ENCODE results near the gene XPNPEP2.

The XPNPEP2 gene, protein sequence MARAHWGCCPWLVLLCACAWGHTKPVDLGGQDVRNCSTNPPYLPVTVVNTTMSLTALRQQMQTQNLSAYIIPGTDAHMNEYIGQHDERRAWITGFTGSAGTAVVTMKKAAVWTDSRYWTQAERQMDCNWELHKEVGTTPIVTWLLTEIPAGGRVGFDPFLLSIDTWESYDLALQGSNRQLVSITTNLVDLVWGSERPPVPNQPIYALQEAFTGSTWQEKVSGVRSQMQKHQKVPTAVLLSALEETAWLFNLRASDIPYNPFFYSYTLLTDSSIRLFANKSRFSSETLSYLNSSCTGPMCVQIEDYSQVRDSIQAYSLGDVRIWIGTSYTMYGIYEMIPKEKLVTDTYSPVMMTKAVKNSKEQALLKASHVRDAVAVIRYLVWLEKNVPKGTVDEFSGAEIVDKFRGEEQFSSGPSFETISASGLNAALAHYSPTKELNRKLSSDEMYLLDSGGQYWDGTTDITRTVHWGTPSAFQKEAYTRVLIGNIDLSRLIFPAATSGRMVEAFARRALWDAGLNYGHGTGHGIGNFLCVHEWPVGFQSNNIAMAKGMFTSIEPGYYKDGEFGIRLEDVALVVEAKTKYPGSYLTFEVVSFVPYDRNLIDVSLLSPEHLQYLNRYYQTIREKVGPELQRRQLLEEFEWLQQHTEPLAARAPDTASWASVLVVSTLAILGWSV

GRCh38 chrX:129738466-129739308 is at the start of gene XPNPEP2:
Gene XPNPEP2 (plus strand): TSS chrX:129738979. CDS start chrX:129739214, 235 bp downstream.
- DNase-seq (ENCODE audit: low read depth in 4 of 4, low spot score in 1 of 4) = no peak

DNA sequence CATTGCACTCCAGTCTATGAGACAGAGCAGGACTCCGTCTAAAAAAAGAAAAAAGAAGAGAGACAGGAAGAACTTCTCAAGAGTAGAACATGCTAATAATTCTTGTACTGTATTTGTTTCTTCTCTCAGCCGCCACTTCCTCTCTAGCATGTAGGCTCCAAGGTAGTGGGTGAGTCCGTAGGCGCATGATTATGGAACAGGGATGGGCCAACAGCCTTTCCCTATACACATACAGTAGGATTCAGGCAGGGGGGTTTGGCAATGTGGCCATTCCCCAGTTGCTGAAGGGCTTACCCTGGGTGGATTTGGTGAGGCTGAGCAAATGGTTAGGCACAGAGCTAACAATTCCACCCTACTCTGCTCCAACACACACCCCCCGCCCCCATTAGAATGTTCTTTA is 49.0 kb upstream of the XPNPEP2 start:
- DNase-seq (ENCODE audit: low read depth in 4 of 4, low spot score in 1 of 4) = no peak

- DNase-seq (ENCODE audit: low read depth in 4 of 4, low spot score in 1 of 4) = no peak
Observed at GRCh38 chrX:129690435-129690834, 48.3 kb upstream of the XPNPEP2 start.

GRCh38 chrX:129693354-129693753 is 45.4 kb upstream of the XPNPEP2 start:
- DNase-seq (ENCODE audit: low read depth in 4 of 4, low spot score in 1 of 4) = no peak

- DNase-seq (ENCODE audit: low read depth in 4 of 4, low spot score in 1 of 4) = no peak
Observed at GRCh38 chrX:129694805-129695204, 44.0 kb upstream of the XPNPEP2 start.

DNA sequence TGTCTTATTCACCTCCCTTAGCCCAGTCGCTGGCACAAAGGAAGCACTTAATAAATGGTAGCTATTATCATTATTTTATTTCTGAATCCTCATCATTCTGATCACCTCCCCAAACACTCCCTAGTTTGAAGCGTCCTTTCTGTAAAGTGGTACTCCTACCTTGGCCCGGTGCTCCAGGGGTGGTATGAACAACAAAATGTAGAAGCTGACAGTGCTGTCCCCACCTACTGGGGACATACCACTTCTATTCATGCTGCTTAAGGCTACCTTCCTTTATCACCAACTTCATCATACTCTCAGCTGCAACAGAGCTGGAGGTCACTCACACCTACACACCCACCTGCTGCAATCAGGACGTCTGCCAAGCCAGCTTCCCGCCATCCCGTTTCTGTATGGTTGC is 43.2 kb upstream of the XPNPEP2 start:
- no peak for DNase-seq (ENCODE audit: low read depth in 4 of 4, low spot score in 1 of 4)

DNA sequence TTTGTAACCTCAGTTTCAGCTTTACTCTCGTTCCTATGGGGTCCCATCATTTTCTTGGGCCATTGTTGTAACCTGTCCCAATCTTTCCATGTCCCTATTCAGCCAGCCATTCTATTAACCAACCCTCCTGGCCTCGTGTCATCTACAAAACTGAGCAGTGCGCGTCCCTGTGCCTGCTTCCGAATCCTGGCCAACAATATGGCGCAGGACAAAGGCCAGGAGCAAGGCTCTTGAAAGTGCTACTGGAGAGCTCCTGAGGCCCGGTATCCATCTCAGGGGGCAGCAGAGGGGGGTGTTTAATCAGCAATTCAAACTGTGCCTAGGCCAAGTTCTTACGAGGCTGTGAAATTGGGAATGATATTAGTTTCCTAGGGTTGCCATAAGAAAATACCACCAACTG is 42.8 kb upstream of the XPNPEP2 start:
- DNase-seq (ENCODE audit: low read depth in 4 of 4, low spot score in 1 of 4) = no peak

- no peak for DNase-seq (ENCODE audit: low read depth in 4 of 4, low spot score in 1 of 4)
Observed at GRCh38 chrX:129696463-129697155, 42.2 kb upstream of the XPNPEP2 start.

DNA sequence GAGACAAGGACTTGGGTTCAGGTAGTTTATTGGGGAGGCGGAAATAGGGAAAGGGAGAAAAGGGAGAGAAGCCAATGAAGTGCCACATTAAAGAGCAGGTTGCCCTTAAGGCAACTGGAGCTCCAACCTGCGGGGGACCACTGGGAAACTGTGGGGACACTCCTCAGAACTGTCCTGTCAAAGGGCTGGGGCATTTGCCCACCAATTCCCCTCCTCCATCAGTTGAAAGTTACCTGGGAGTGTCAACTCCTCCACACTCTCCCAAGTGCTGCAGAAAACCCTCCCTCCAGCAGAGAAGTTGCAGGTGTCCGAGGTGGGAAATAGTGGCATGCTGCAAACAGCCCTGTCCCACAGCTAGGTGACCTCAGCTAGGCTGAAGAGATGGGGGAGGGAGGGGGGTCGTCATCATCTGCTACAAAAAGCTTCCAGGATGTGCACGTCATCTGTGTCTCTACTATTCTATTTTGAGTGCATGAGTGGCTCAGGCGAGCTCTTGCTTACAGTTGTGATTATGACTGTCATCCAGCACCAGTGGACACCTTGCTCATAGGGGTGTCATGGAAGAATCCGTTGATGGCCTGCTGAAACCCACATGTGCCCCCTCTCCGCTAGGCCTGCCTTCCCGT is 41.5 kb upstream of the XPNPEP2 start:
- DNase-seq (ENCODE audit: low read depth in 4 of 4, low spot score in 1 of 4) = no peak

DNA sequence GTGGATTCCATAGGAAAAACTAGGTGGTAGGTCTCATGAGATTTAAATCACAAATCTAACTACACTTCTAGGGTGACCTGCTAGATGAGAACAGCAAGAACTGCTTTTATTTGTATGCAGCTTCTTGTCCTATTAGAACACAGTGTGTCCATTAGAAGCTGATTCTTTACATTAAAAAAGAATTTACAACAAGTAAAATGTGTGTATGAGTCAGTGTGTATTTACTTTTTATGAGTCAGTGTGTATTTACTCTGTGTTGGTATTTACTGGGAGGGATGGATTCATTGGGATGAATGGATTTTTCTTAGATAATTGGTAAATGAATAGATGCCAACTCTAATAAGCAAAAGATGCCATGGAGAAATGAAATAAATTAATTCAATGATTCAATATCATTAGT is 40.6 kb upstream of the XPNPEP2 start:
- no peak for DNase-seq (ENCODE audit: low read depth in 4 of 4, low spot score in 1 of 4)

DNA sequence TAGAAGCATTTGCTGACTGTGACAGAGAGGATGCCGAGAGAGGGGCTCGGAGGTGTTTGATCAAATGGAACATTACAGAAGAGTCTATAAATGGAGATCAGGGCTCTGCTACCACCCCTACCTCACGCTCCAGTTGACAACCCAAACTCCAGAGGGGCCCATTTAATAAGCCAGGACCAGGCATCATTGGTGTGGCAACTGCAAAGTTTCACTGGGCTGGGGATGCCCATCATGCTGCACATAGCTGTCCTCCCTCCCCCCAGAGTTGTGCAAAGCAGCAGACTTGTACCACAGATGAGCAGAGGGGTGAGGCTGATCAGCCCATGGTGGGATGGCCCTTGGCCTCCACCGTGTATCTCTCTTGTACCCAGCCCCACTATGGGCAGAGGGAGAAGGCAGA is 38.2 kb upstream of the XPNPEP2 start:
- no peak for DNase-seq (ENCODE audit: low read depth in 4 of 4, low spot score in 1 of 4)

DNA sequence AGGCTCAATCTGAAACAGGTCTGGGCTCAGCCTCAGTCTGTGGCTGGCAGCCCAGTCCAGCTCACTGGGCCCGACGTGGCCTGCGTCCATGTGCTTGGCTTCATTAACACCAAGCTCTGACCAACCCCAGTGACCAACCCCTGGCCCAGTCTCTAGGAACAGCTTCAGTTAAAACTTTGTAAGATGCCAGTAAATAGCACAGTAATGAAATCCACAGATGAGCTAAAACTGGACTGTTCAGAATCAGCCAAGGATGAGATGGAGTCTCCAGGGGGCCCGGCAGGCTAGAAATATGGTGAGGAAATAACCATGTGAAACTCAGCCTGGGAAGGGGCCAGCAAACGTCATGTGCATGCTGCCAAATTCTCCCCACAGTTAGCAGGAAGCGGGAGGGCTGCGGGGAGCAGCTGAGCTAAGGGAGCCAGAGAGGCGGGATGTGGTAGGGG is 37.1 kb upstream of the XPNPEP2 start:
- no peak for DNase-seq (ENCODE audit: low read depth in 4 of 4, low spot score in 1 of 4)

DNA sequence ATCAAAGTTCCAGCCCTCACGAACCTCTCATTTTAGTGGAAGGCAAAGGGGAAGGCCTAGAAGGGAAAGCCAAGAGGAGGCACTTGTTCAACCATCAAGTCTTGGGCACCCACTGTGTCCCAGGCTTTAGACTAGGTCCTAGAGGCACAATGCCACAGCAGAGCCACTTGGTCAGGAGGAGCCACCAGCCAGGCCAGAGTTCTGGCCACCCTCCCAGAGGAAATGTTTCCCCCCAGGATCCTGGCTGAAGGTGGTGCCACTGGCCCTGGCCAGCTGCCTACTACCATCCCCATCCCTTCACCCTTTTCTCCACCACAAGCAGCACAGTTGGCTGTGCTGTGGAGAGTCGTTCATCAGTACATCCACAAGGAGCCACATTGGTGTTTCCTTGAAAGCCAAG is 34.3 kb upstream of the XPNPEP2 start:
- no peak for DNase-seq (ENCODE audit: low read depth in 4 of 4, low spot score in 1 of 4)

GRCh38 chrX:129705377-129705925 is 33.3 kb upstream of the XPNPEP2 start:
- DNase-seq (ENCODE audit: low read depth in 4 of 4, low spot score in 1 of 4) = no peak

- DNase-seq (ENCODE audit: low read depth in 4 of 4, low spot score in 1 of 4) = no peak
Observed at GRCh38 chrX:129705988-129706387, 32.8 kb upstream of the XPNPEP2 start.

GRCh38 chrX:129706400-129707072 is 32.2 kb upstream of the XPNPEP2 start:
- no peak for DNase-seq (ENCODE audit: low read depth in 4 of 4, low spot score in 1 of 4)

GRCh38 chrX:129714581-129714980 is 24.2 kb upstream of the XPNPEP2 start:
- no peak for DNase-seq (ENCODE audit: low read depth in 4 of 4, low spot score in 1 of 4)

DNA sequence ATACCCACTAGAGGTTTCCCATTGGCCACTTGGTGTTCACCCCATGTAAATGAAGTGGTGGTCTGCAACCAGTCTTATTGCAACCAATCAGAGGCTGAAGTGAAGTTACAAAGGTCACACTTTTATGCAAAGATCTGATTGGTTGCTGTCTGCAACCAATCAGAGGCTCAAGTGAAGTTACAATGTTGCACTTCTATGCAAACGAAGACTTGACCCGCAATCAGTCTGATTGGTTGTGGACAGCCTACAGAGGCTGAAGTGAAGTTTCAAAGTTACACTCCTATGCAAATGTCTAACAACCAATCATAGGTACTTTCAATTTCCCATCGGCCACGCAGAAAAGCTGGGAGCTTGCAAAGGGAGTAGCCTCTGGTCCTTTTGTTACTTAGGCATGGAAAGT is 22.3 kb upstream of the XPNPEP2 start:
- DNase-seq (ENCODE audit: low read depth in 4 of 4, low spot score in 1 of 4) = no peak

DNA sequence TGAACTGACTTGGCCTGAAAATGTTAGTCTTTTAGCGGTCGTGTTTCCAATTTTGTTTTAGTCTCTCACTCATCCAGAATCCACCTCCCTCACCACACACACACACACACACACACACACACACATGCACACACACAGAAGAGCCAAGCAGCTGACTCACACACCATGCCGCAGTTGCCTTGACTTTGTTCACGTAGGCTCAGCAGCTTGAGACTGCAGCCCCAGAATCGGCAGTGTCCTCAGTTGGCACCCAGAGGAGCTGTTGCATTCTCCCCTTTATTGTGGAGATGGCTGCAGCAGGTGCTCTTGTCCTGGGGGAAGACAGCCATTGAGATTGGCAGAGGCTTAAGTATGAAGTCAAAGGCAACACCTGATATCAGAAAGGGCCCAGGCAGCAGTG is 20.9 kb upstream of the XPNPEP2 start:
- no peak for DNase-seq (ENCODE audit: low read depth in 4 of 4, low spot score in 1 of 4)

- no peak for DNase-seq (ENCODE audit: low read depth in 4 of 4, low spot score in 1 of 4)
Observed at GRCh38 chrX:129718676-129719075, 20.1 kb upstream of the XPNPEP2 start.

Data from stimulated activated CD4-positive, alpha-beta T cell treated with anti-CD3 and anti-CD28 coated beads, Interleukin-1b, Interleukin-23, amount 100 ng/mL, for 24 hours (primary cell).